Fibroblast of pulmonary artery (primary cell): ENCODE measurements around the gene SEPHS1.

Experiments used
- DNase-seq: peaks from one replicate; pipeline ENCODE4 v3.0.0-alpha.2; 2010; ENCODE audit warnings: low read depth
- H3K4me3 ChIP-seq: replicated peaks from 2 replicates; pipeline ENCODE4 v1.5.1; 2011; ENCODE audit warnings: low read depth, mild to moderate bottlenecking, control low read depth, low read length, moderate library complexity
- CTCF ChIP-seq: IDR thresholded peaks from 2 replicates; pipeline ENCODE4 v1.5.1; 2011; ENCODE audit warnings: mild to moderate bottlenecking, control low read depth, low read length, inconsistent platforms; ENCODE audit errors: missing control alignments

The SEPHS1 gene

GRCh38 chr10:13317474-13317873 lies 30.6 kb downstream of the SEPHS1 start:
- no peak overlapping the region for H3K4me3 ChIP-seq
- TF ChIP-seq CTCF: no peak
- no peak for DNase-seq

- H3K4me3 ChIP-seq: no peak overlapping the region
- no peak for TF ChIP-seq CTCF
- no peak for DNase-seq
These were observed 31.3 kb downstream of the SEPHS1 start for GRCh38 chr10:13316635-13317311.

GRCh38 chr10:13315361-13315760 lies 32.7 kb downstream of the SEPHS1 start:
- no peak for DNase-seq
- no peak for TF ChIP-seq CTCF
- no peak overlapping the region for H3K4me3 ChIP-seq

- no peak overlapping the region for H3K4me3 ChIP-seq
- no peak for DNase-seq
- no peak for TF ChIP-seq CTCF
These were observed 36.9 kb downstream of the SEPHS1 start for GRCh38 chr10:13311177-13311575.

- H3K4me3 ChIP-seq: no peak overlapping the region
- no peak for DNase-seq
- TF ChIP-seq CTCF: no peak
These were observed 37.4 kb downstream of the SEPHS1 start for GRCh38 chr10:13310518-13311176.

GRCh38 chr10:13309792-13310191 lies 38.3 kb downstream of the SEPHS1 start:
- no peak for DNase-seq
- no peak overlapping the region for H3K4me3 ChIP-seq
- no peak for TF ChIP-seq CTCF

GRCh38 chr10:13308096-13308495 lies 40.0 kb downstream of the SEPHS1 start:
- TF ChIP-seq CTCF: no peak

More at GRCh38 chr10:13308096-13308495, 40.0 kb downstream of the SEPHS1 start:
- no peak for DNase-seq
- no peak overlapping the region for H3K4me3 ChIP-seq
